Measurements from ENCODE around the gene LUC7L.
A peak's percentile ranks its signal among the peaks of the same experiment; 100 is the strongest.
"Not testable (repeated sequence)": the region's sequence is repeated elsewhere in the genome, so short reads cannot be mapped to it uniquely, and the experiment has no call there.

The LUC7L gene

GRCh38 chr16:180101-180675 is 49.1 kb downstream of the LUC7L start, which contains the start of gene HBQ1:
Gene HBQ1, plus strand, starts transcription at chr16:180459. Its CDS starts 28 bp downstream, at chr16:180487.
- DNase-seq (ENCODE audit: low read depth) = peak; percentile 9

- no peak for DNase-seq (ENCODE audit: low read depth)
Observed at GRCh38 chr16:179211-180092, 49.8 kb downstream of the LUC7L start.

GRCh38 chr16:178668-179015 is 50.6 kb downstream of the LUC7L start:
- no peak for DNase-seq (ENCODE audit: low read depth)

GRCh38 chr16:177981-178667 is 51.1 kb downstream of the LUC7L start:
- DNase-seq (ENCODE audit: low read depth) = no peak

GRCh38 chr16:177394-177822 is 51.8 kb downstream of the LUC7L start:
- DNase-seq (ENCODE audit: low read depth) = no peak

GRCh38 chr16:176477-177382 is 52.5 kb downstream of the LUC7L start, which contains the start of gene HBA1:
Gene HBA1, plus strand, starts transcription at chr16:176680. Its CDS starts 37 bp downstream, at chr16:176717.
- not testable (repeated sequence) for DNase-seq (ENCODE audit: low read depth)

GRCh38 chr16:176006-176405 is 53.2 kb downstream of the LUC7L start:
- DNase-seq (ENCODE audit: low read depth) = not testable (repeated sequence)

- no peak for DNase-seq (ENCODE audit: low read depth)
Observed at GRCh38 chr16:175011-175949, 54.0 kb downstream of the LUC7L start.

GRCh38 chr16:173928-174769 is 55.1 kb downstream of the LUC7L start:
- DNase-seq (ENCODE audit: low read depth) = not testable (repeated sequence)

GRCh38 chr16:173211-173854 is 55.9 kb downstream of the LUC7L start:
- DNase-seq (ENCODE audit: low read depth) = not testable (repeated sequence)

GRCh38 chr16:172374-172941 is 56.8 kb downstream of the LUC7L start, which contains the start of gene HBA2:
Gene HBA2, plus strand, starts transcription at chr16:172876. Its CDS starts 37 bp downstream, at chr16:172913.
- not testable (repeated sequence) for DNase-seq (ENCODE audit: low read depth)

- DNase-seq (ENCODE audit: low read depth) = no peak
Observed at GRCh38 chr16:170788-171187, 58.5 kb downstream of the LUC7L start.

- not testable (repeated sequence) for DNase-seq (ENCODE audit: low read depth)
Observed at GRCh38 chr16:170088-170507, 59.2 kb downstream of the LUC7L start.

- no peak for DNase-seq (ENCODE audit: low read depth)
Observed at GRCh38 chr16:169014-169413, 60.2 kb downstream of the LUC7L start.

GRCh38 chr16:168424-168823 is 60.8 kb downstream of the LUC7L start:
- DNase-seq (ENCODE audit: low read depth) = no peak

GRCh38 chr16:167122-167690 is 62.0 kb downstream of the LUC7L start:
- DNase-seq (ENCODE audit: low read depth) = no peak

- no peak for DNase-seq (ENCODE audit: low read depth)
Observed at GRCh38 chr16:166375-167121, 62.7 kb downstream of the LUC7L start.

All from activated gamma-delta T cell treated with anti-CD3 and anti-CD28 coated beads, Interleukin-2, amount 50 U/mL, for 16 hours (primary cell).